ENCODE measurements around the gene SPATA24. TPM values are rescaled to one million over a fixed set of nuclear protein-coding genes. Genes with fewer than 3 reads are reported as not detected.

Gene SPATA24
- 10.1 and 14.4 TPM in 2 replicates for total RNA-seq

GRCh38 chr5:139403787-139404483, at the start of gene SPATA24:
Gene SPATA24, minus strand, starts transcription at chr5:139404089. Its CDS starts 29 bp downstream, at chr5:139404060.

DNA sequence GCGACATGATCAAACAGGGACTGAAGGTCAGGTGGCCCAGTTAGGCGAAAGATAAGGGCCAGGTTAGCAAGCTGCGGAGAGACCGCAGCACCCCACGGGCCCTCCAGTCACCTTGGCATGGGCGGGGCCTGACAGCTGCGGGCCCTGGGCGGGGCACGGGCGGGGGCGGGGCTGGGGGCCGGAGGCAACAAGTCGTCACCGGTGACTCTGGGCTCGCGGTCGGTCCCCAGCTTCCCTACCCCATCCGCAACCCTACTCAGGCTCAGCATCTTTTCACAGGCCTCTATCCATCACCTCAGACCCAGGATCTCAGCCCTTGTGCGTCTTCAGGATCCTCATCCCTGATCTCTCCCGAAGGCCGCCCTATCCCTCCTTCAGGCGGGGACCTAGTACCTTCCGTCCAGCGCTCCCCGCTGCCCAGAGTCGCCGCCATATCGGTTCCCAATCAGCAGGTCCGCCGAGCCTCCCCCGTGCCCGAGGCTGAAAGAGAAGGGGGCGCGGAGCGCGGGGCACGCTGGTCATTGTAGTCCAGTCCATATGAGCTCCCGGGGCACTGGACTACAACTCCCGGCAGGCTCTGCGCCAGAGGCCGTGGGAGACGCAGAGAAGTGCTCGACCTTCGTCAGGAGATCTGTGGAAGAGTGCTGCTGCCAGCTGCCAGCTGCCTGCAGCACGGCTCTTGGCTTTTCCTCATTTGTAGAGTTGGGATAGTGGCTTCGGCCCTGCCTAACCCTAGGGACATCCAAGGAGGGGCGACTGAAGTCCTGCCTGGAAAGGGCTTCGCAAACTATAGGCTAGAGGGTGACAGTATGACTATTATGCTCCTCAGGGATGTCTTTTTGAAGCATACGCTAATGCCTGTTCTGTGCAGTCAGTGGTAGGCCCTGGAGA, 35.4 kb upstream of the SPATA24 start, which contains the start of gene DNAJC18:
Gene DNAJC18, minus strand, starts transcription at position 513 of the 891 bp plus-strand sequence. Its CDS starts 80 bp downstream, at position 433.

DNA sequence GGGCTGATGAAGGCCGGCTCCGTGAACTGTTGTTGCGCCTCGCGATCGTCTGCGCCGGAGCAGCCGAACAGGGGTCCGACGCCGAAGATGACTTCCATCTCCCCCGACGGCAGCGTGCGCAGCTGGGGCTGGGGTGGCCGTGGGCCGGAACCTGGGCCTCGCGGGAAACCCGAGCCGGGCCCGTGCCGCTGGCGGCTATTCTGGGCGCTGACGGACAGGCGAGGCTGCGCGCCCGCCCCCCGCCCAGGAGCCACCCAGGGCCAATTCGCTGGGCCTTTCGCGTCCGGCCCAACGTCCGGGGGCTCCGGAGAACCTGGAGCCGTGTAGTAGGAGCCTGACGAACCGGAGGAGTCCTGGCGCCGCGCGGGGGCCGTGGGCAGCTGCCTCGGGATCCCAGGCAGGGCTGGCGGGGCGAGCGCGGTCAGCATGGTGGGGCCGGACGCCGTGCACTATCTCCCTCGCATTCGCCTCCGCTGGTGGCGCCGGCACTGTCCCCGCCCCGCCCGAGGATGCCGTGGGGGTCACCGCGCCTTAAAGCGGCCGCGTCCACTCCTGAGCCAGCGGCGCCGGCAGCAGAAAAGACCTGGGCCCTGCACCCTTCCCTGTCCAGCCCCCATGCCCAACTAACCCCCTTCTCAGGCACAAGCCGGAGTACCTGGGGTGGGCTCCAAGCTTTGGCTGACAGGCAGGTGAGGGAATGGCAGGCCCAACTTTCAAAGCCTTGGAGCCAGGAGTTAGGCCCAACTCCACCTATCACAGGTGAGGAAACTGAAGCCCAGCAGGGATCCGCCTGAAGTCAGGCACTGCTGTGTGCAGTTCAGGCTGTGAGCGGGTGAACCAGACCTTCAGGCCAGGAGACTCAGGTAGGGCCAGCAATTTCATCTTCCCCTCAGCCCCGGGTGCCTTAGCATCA, 9.0 kb downstream of the SPATA24 start, which contains the start of gene PROB1:
Gene PROB1, minus strand, starts transcription at position 451 of the 913 bp plus-strand sequence. Its CDS starts 23 bp downstream, at position 428.

DNA sequence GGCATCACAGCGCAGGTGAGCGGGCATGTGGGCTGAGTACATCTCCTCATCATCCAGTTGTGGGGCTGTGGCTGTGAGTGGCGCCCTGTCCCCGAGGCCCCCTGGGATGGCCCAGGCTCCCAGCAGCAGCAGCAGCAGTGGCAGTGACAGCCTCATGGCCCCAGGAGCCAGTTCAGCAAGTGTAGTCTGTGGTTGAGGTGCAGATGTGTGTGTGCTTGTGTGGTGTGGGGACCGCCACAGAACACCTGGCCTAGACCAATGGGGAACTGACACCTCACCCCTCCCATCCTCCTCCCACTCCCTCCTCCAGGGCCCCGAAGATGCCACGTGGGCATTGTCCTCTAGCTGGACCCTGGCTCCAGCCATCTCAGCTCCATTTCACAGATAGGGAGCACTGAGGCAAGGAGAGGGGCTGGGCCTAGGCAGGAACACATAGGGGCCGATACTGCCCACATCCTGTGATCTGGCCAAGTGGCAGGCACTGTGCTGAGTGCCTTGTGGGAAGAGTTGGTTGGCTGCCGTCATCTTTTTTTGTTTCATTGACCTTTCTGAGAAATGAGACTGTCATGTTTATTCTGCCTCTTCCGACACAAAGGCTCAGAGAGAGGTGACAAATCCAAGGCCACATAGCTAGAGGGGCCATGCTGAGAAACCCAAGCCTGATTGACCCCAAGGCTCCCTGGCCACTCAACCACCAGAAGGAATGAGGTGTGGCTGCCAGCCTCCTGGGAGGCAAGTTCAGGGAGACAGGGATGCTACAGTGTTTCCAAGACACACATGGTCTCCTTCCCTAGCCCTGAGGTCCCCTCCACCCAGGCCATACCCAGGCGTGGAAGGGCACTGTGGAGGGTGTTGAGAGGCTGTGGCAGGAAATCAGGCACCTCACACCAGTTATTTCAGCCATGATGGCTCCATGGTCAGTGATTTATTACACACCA, 13.9 kb downstream of the SPATA24 start, which contains the start of gene MZB1:
Gene MZB1, minus strand, starts transcription at position 213 of the 938 bp plus-strand sequence. Its CDS starts 57 bp downstream, at position 156.

DNA sequence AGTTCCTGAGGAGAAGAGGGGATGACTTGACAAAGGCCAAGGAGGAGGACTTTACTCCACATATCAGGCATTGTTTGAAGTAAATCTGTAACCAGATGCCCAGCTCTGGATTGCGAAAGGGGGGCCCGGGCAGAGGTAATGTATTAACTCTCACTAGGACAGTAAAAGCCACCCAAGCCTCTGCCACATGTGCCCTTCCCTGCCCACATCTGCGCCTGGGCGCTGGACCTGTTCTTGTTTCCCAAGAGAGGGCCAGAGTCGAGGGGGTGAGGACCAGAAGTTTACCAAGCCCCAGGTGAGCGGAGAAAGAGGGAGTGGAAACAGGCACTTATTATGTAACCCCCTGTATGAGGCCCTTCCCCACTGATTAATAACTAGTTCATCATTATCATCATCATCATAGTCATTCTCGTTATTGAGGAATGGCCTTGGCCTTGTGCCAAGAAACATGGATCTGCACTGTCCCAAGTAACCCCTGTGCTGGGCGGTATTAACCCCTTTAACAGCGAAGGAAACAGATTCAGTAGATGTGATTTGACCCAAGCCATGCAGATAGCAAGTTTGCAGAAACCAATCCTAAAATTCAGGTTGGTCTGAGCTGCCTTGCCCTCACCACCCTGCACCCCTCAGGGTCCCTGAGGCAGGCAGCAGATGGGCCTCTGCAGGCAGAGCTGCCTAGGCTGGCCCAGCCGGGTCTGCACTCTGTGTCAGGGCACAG, 20.5 kb downstream of the SPATA24 start, which contains the start of gene SLC23A1:
Gene SLC23A1, minus strand, starts transcription at position 23 of the 718 bp plus-strand sequence. CDS start 44 bp downstream, outside the sequence.

Other genes with a start within 250 kb of the SPATA24 start
- gene SIL1, start 205.7 kb downstream of the SPATA24 start, total RNA-seq: 43.9 and 56.5 TPM in 2 replicates
- 209 and 287 TPM in 2 replicates for gene MATR3, start 110.3 kb downstream of the SPATA24 start, total RNA-seq
- 109 and 179 TPM in 2 replicates for gene PAIP2, start 62.2 kb downstream of the SPATA24 start, total RNA-seq
- gene SLC23A1, start 20.8 kb downstream of the SPATA24 start, total RNA-seq: not detected in 2 replicates
- 0.32 and 0.46 TPM in 2 replicates for gene MZB1, start 14.2 kb downstream of the SPATA24 start, total RNA-seq
- 0.61 and 0.65 TPM in 2 replicates for gene PROB1, start 9.0 kb downstream of the SPATA24 start, total RNA-seq
- gene DNAJC18, start 35.4 kb upstream of the SPATA24 start, total RNA-seq: 7.6 and 8.4 TPM in 2 replicates
- gene ECSCR, start 58.7 kb upstream of the SPATA24 start, total RNA-seq: 312 and 378 TPM in 2 replicates
- gene SMIM33, start 66.9 kb upstream of the SPATA24 start, total RNA-seq: under 0.01 TPM in 1 of 2 replicates, not detected in the other
- gene STING1, start 78.7 kb upstream of the SPATA24 start, total RNA-seq: 51.1 and 52.0 TPM in 2 replicates
- gene UBE2D2, start 157.2 kb upstream of the SPATA24 start, total RNA-seq: 56.1 and 66.3 TPM in 2 replicates
- gene CXXC5, start 244.3 kb upstream of the SPATA24 start, total RNA-seq: 17.9 and 27.7 TPM in 2 replicates